Colonic mucosa (tissue), 4 donors: ENCODE data around the gene ANKRD1. TPM values are rescaled to one million over a fixed set of nuclear protein-coding genes. Genes with fewer than 3 reads are reported as not detected.

ENCODE experiments used
- DNase-seq: peaks from one replicate; pipeline ENCODE4 v3.0.0-alpha.2; 2020
- H3K27ac ChIP-seq: fragments of 200-600 bp; one replicate; pipeline ENCODE4 v1.8.0; 2021
- H3K27me3 ChIP-seq: fragments of 200-600 bp; one replicate; pipeline ENCODE4 v1.8.0; 2021
- H3K36me3 ChIP-seq: fragments of 200-600 bp; one replicate; pipeline ENCODE4 v1.8.0; 2021
- H3K4me1 ChIP-seq: fragments of 200-600 bp; one replicate; pipeline ENCODE4 v1.8.0; 2021; ENCODE audit warnings: mild to moderate bottlenecking
- H3K4me3 ChIP-seq: fragments of 200-600 bp; one replicate; pipeline ENCODE4 v1.8.0; 2021
- H3K9ac ChIP-seq, 2 donors: one replicate each; pipeline ENCODE4 v1.7.0; 2013; ENCODE audit warnings: control low read depth in 2 of 2, low read depth in 2 of 2, low read length in 2 of 2
- H3K9me3 ChIP-seq: fragments of 200-600 bp; one replicate; pipeline ENCODE4 v1.8.0; 2021
- intact Hi-C: fragments of 100-400 bp; cut with DNase I; formaldehyde crosslinking; loops from one replicate; pipeline ENCODE4 v1.14.1; 2022
- total RNA-seq, 2 donors: library from RNA; stranded (reverse); fragmentation: NEBNext Ultra II Directional in 1 of 2; extraction: Animal tissue kit (Norgen Biotek cat#: 25700) in 1 of 2; gene quantifications; one replicate each; pipeline ENCODE4 v1.2.1, GENCODE V29; 2021
- TF ChIP-seq, protein P1 (sequence below): fragments of 200-600 bp; IDR thresholded peaks from one replicate; pipeline ENCODE4 v1.8.0; 2022; ENCODE audit warnings: antibody characterized with exemption, mild to moderate bottlenecking
- donor health status: healthy.
- donor health status: DM: no; HTN: no; CAD: no.
- donor health status: DM: no; HTN: no; CAD: no.

Gene ANKRD1
- under 1 TPM in 1 of 2 donors, not detected in 1; 0.32 TPM for total RNA-seq

DNA sequence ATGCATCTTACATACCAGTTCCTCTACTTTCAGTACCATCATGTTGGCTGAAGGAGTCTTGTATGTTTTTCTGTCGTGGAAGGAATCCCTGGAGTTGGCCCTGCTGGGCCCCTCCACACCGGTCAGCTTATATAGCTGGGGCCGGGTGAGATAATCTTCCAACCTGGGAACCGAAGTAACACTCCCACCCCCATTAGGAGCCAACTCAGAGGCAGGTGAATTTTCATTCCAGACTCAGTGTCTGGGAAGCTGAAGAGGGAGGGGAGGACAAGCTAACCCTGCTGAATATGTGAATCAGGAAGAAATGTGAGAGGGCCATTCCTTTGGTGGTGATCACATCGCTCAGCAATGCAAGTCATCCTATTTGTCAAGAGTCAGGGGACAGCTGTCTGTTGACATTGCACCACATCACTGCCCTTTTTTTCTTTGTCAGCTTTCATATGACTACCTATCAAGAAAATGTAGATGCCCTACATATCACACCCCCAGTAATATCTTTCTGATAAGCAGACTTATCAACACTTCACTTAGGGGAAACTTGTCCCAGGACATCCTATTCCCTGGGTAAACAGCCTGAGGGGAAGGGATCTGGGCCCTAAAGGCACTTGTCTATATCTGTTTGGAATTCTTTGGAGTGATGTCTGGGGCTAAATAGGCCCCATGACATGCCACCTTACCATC lies at the start of gene ANKRD1:
Gene ANKRD1, minus strand, starts transcription at position 102 of the 681 bp plus-strand sequence. Its CDS starts 60 bp downstream, at position 42.
- no peak within 1 kb of the TSS for H3K9ac ChIP-seq

DNA sequence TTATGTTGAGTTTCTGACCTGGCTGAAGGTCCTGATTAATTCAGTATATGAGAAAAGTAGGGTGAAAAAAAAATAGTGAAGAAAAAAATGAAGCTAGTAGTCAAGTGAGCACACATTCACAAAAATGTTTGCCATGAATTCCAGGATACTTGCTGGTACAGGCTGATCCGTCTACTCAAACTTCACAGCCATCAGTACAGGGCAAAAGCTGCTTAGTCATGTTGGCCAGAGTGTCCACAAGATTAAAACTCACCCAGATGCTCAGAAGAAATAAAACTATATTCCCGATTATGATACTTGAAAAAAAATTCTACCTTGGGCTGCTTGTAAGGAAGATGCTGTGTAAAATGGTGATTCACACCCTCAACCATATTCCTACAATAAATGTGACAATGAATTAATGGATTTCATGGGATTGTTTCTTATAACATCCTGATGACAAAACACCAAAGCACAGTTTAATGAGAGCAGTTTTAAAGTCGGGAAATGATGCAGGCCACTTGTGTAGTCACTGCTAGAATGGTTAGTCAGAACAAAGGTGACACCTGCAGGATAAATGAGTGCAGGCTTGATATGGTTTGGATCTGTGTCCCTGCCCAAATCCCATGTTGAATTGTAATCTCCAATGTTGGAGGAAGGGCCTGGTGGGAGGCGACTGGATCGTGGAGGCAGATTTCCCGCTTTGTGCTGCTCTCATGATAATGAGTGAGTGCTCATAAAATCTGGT lies 49.2 kb upstream of the ANKRD1 start:
- no peak for DNase-seq
- Histone ChIP-seq H3K36me3 (no peaks in the 10 kb centered on the region), H3K4me3 (no peak overlapping the region), H3K9ac (no peak overlapping the region), H3K4me1 (no peaks in the 10 kb centered on the region), H3K27ac (no peak overlapping the region), H3K27me3 (no peaks in the 10 kb centered on the region), H3K9me3 (no peaks in the 10 kb centered on the region)
- intact Hi-C loops = no loop called here
- TF ChIP-seq, protein P1, sequence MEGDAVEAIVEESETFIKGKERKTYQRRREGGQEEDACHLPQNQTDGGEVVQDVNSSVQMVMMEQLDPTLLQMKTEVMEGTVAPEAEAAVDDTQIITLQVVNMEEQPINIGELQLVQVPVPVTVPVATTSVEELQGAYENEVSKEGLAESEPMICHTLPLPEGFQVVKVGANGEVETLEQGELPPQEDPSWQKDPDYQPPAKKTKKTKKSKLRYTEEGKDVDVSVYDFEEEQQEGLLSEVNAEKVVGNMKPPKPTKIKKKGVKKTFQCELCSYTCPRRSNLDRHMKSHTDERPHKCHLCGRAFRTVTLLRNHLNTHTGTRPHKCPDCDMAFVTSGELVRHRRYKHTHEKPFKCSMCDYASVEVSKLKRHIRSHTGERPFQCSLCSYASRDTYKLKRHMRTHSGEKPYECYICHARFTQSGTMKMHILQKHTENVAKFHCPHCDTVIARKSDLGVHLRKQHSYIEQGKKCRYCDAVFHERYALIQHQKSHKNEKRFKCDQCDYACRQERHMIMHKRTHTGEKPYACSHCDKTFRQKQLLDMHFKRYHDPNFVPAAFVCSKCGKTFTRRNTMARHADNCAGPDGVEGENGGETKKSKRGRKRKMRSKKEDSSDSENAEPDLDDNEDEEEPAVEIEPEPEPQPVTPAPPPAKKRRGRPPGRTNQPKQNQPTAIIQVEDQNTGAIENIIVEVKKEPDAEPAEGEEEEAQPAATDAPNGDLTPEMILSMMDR = no peak

More for the DNA sequence above, at the start of gene ANKRD1:
- Histone ChIP-seq H3K27me3 (no peaks in the 10 kb centered on the region), H3K9me3 (no peaks in the 10 kb centered on the region), H3K27ac (no peak within 1 kb of the TSS), H3K4me3 (no peak within 1 kb of the TSS), H3K4me1 (no peaks in the 10 kb centered on the region), H3K36me3 (no peaks in the 10 kb centered on the region)
- TF ChIP-seq, protein P1 = no peak
- no peak for DNase-seq
- intact Hi-C loops = no loop called here

DNA sequence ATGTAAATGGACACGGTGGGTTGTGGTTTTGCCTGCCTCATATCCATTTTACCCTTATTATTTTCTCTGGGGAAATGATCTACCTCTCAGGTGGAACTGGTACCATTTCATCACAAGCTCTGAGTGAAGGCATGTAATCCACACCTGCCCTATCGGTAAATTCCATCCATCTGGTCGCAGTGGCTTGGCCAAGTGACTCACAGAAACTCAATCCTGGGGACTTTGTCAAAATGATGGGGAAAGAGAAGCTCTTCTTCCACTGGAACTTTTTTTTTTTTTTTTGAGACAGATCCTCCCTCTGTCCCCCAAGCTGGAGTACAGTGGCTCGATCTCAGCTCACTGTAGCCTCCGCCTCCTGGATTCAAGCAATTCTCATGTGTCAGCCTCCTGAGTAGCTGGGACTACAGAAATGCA lies 48.2 kb upstream of the ANKRD1 start:
- H3K27ac ChIP-seq = no peak overlapping the region

DNA sequence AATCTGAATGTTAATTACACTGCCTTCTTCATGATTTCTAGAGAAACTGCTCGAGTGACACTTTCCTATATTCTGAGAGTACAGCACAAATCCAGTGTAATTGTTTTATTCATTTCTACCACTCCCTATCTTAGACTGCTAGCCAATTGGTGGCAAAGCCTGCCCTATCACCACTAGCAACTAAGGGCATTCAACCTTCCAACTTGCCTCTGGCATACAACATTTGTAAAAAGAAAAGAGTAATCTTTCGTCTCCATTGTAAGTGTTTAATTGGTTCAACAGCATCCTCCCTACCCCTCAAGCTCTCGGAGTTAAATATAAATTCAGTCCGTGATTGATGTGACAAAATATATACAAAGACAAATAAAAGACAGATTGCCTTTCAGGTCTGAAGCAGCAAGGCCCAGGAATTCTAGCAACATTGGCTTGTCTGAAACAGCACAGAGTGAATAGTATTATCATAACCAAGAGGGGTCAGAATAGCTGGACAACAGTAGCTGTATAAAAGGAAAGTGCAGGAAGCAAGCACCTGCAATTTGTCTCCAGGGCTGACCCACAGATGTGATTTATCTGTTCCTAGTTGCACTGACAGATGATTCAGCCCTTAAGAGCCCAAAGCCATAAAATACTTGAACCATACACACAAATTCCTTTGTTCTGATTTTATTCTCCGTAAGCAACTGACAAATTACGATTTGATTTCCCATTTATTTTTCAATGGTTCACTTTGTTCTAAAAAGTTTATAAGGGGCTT lies 47.6 kb upstream of the ANKRD1 start:
- DNase-seq = no peak
- Histone ChIP-seq H3K27ac (no peak overlapping the region), H3K9ac (no peak overlapping the region), H3K9me3 (no peaks in the 10 kb centered on the region), H3K4me1 (no peaks in the 10 kb centered on the region), H3K27me3 (no peaks in the 10 kb centered on the region), H3K36me3 (no peaks in the 10 kb centered on the region), H3K4me3 (no peak overlapping the region)
- TF ChIP-seq, protein P1 = no peak
- intact Hi-C loops = no loop called here

More for the DNA sequence above, 48.2 kb upstream of the ANKRD1 start:
- H3K4me1 ChIP-seq = no peaks in the 10 kb centered on the region
- intact Hi-C loops = no loop called here
- H3K27me3 ChIP-seq = no peaks in the 10 kb centered on the region
- TF ChIP-seq, protein P1 = no peak
- DNase-seq = no peak
- no peak overlapping the region for H3K4me3 ChIP-seq
- H3K9ac ChIP-seq = no peak overlapping the region
- no peaks in the 10 kb centered on the region for H3K36me3 ChIP-seq
- no peaks in the 10 kb centered on the region for H3K9me3 ChIP-seq

DNA sequence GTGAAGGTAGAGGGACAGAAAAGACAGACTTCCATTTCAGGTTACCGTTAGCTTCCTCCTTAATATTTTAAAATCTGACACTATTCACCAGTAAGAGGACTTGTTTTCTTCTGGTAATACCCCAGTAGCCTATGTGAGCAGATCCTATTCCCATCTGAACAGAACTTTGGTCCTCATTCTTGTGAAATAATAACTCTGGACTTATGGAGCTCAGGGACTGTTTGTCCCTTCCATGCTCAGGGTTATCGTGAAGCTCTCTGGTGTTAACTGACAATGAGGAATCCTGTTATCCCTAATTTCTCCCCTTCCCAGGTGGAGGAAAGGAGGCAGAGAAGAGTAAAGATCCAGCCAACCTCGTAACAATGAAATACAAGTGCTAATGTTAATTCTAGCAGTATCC lies 47.0 kb upstream of the ANKRD1 start:
- Histone ChIP-seq H3K4me1 (no peaks in the 10 kb centered on the region), H3K27me3 (no peaks in the 10 kb centered on the region), H3K9me3 (no peaks in the 10 kb centered on the region), H3K4me3 (no peak overlapping the region), H3K36me3 (no peaks in the 10 kb centered on the region), H3K27ac (no peak overlapping the region), H3K9ac (no peak overlapping the region)
- intact Hi-C loops = no loop called here
- TF ChIP-seq, protein P1 = no peak
- no peak for DNase-seq
